Endothelial cell (in vitro differentiated cells): Measurements from ENCODE around the gene LONP2. TPM values are rescaled to one million over a fixed set of nuclear protein-coding genes. Genes with fewer than 3 reads are reported as not detected.
"Not testable (repeated sequence)": the region's sequence is repeated elsewhere in the genome, so short reads cannot be mapped to it uniquely, and the experiment has no call there.

Experiments used
- DNase-seq: peaks from one replicate; pipeline ENCODE4 v3.0.0; 2021; ENCODE audit warnings: low spot score
- H3K27ac Mint-ChIP-seq: one replicate; pipeline ENCODE4 v1.8.0; 2021; ENCODE audit warnings: mixed read lengths, inconsistent platforms; ENCODE audit not compliant: unreplicated experiment
- H3K27me3 Mint-ChIP-seq: one replicate; pipeline ENCODE4 v1.8.0; 2021; ENCODE audit warnings: mild to moderate bottlenecking, moderate library complexity, mixed read lengths, inconsistent platforms; ENCODE audit not compliant: unreplicated experiment
- H3K36me3 Mint-ChIP-seq: one replicate; pipeline ENCODE4 v1.8.0; 2021; ENCODE audit warnings: mild to moderate bottlenecking, low read depth, mixed read lengths, inconsistent platforms; ENCODE audit not compliant: unreplicated experiment
- H3K4me1 Mint-ChIP-seq: one replicate; pipeline ENCODE4 v1.8.0; 2021; ENCODE audit warnings: mild to moderate bottlenecking, mixed read lengths, inconsistent platforms; ENCODE audit not compliant: unreplicated experiment
- H3K4me3 Mint-ChIP-seq: one replicate; pipeline ENCODE4 v1.8.0; 2021; ENCODE audit warnings: mild to moderate bottlenecking, mixed read lengths, inconsistent platforms; ENCODE audit not compliant: unreplicated experiment
- H3K9me3 Mint-ChIP-seq: one replicate; pipeline ENCODE4 v1.8.0; 2021; ENCODE audit warnings: mixed read lengths, inconsistent platforms; ENCODE audit not compliant: unreplicated experiment
- CTCF ChIP-seq: fragments of 200-600 bp; sonication (generic); IDR thresholded peaks from one replicate; pipeline ENCODE4 v1.5.0; 2021; ENCODE audit warnings: antibody characterized with exemption; ENCODE audit not compliant: unreplicated experiment
- total RNA-seq: library from RNA; stranded (reverse); fragmentation: NEBNext Ultra II Directional; extraction: Animal tissue kit (Norgen Biotek cat#: 25700); gene quantifications from one replicate; pipeline ENCODE4 v1.2.1, GENCODE V29; 2021; ENCODE audit not compliant: unreplicated experiment

Gene LONP2
- total RNA-seq, 1 donor from 2014 or later = 42.6 TPM

- Mint-ChIP-seq H3K27ac (no peak overlapping the region), H3K4me1 (peaks cover 21% of the 10 kb centered on the region), H3K36me3 (no peaks in the 10 kb centered on the region), H3K9me3 (no peaks in the 10 kb centered on the region), H3K4me3 (no peak overlapping the region), H3K27me3 (no peaks in the 10 kb centered on the region)
- no peak for TF ChIP-seq CTCF
- DNase-seq = no peak
Measured at GRCh38 chr16:48374255-48374654, 130.2 kb downstream of the LONP2 start.

- not testable (repeated sequence) for H3K27ac Mint-ChIP-seq
Measured at GRCh38 chr16:48377301-48377700, 133.2 kb downstream of the LONP2 start.

GRCh38 chr16:48378276-48378675, 134.2 kb downstream of the LONP2 start:
- no peaks in the 10 kb centered on the region for H3K9me3 Mint-ChIP-seq
- H3K4me3 Mint-ChIP-seq = no peak overlapping the region
- H3K4me1 Mint-ChIP-seq = peaks cover 37% of the 10 kb centered on the region
- DNase-seq = no peak
- no peak overlapping the region for H3K27ac Mint-ChIP-seq
- no peak for TF ChIP-seq CTCF
- no peaks in the 10 kb centered on the region for H3K27me3 Mint-ChIP-seq
- no peaks in the 10 kb centered on the region for H3K36me3 Mint-ChIP-seq

More at GRCh38 chr16:48377301-48377700, 133.2 kb downstream of the LONP2 start:
- not testable (repeated sequence) for H3K4me3 Mint-ChIP-seq, H3K36me3 Mint-ChIP-seq, DNase-seq, H3K9me3 Mint-ChIP-seq, H3K27me3 Mint-ChIP-seq
- peaks cover 33% of the 10 kb centered on the region for H3K4me1 Mint-ChIP-seq

- H3K27ac Mint-ChIP-seq = no peak overlapping the region
Measured at GRCh38 chr16:48378836-48379235, 134.7 kb downstream of the LONP2 start.

GRCh38 chr16:48381201-48381600, 137.1 kb downstream of the LONP2 start:
- peaks cover 13% of the 10 kb centered on the region for H3K27me3 Mint-ChIP-seq
- H3K36me3 Mint-ChIP-seq = peaks cover 10% of the 10 kb centered on the region
- no peaks in the 10 kb centered on the region for H3K9me3 Mint-ChIP-seq
- no peak overlapping the region for H3K4me3 Mint-ChIP-seq
- no peak for TF ChIP-seq CTCF
- DNase-seq = no peak
- no peak overlapping the region for H3K27ac Mint-ChIP-seq
- peaks cover 52% of the 10 kb centered on the region for H3K4me1 Mint-ChIP-seq

More at GRCh38 chr16:48378836-48379235, 134.7 kb downstream of the LONP2 start:
- no peak for TF ChIP-seq CTCF
- peaks cover 3% of the 10 kb centered on the region for H3K27me3 Mint-ChIP-seq
- no peak overlapping the region for H3K4me3 Mint-ChIP-seq
- no peak for DNase-seq
- H3K4me1 Mint-ChIP-seq = peaks cover 43% of the 10 kb centered on the region
- no peaks in the 10 kb centered on the region for H3K9me3 Mint-ChIP-seq
- peaks cover 4% of the 10 kb centered on the region for H3K36me3 Mint-ChIP-seq
